Stimulated activated CD8-positive, alpha-beta memory T cell treated with anti-CD3 and anti-CD28 coated beads, Interleukin-4, amount 100 ng/mL, for 4 hours (primary cell): ENCODE results near the gene TMEM117.

Experiments
- DNase-seq, 2 donors: peaks; one replicate each; pipeline ENCODE4 v3.0.0-alpha.2; 2020; ENCODE audit warnings: low read depth in 2 of 2, low spot score in 1 of 2

TMEM117 gene

GRCh38 chr12:43883748-43884147 lies 47.9 kb downstream of the TMEM117 start:
- no peak for DNase-seq

GRCh38 chr12:43884683-43885410 lies 49.0 kb downstream of the TMEM117 start:
- DNase-seq, result no peak

- DNase-seq, result no peak
These were observed 51.5 kb downstream of the TMEM117 start for GRCh38 chr12:43887397-43887796.

GRCh38 chr12:43891856-43892574 lies 56.1 kb downstream of the TMEM117 start:
- DNase-seq, result no peak

GRCh38 chr12:43893670-43894069 lies 57.8 kb downstream of the TMEM117 start:
- DNase-seq, result no peak

- DNase-seq, result no peak
These were observed 59.8 kb downstream of the TMEM117 start for GRCh38 chr12:43895580-43896206.

- DNase-seq, result no peak
These were observed 60.6 kb downstream of the TMEM117 start for GRCh38 chr12:43896496-43896895.

GRCh38 chr12:43898474-43898873 lies 62.6 kb downstream of the TMEM117 start:
- no peak for DNase-seq

- no peak for DNase-seq
These were observed 63.7 kb downstream of the TMEM117 start for GRCh38 chr12:43899574-43899973.

GRCh38 chr12:43903686-43904085 lies 67.8 kb downstream of the TMEM117 start:
- no peak for DNase-seq

GRCh38 chr12:43912859-43913258 lies 77.0 kb downstream of the TMEM117 start:
- DNase-seq, result no peak

GRCh38 chr12:43914391-43914790 lies 78.5 kb downstream of the TMEM117 start:
- DNase-seq, result no peak

GRCh38 chr12:43914923-43915468 lies 79.1 kb downstream of the TMEM117 start:
- no peak for DNase-seq

- no peak for DNase-seq
These were observed 82.0 kb downstream of the TMEM117 start for GRCh38 chr12:43917896-43918295.

GRCh38 chr12:43921666-43922337 lies 85.9 kb downstream of the TMEM117 start:
- DNase-seq, result no peak

GRCh38 chr12:43930032-43930431 lies 94.2 kb downstream of the TMEM117 start:
- DNase-seq, result no peak

GRCh38 chr12:43931187-43931586 lies 95.3 kb downstream of the TMEM117 start:
- DNase-seq, result no peak

- no peak for DNase-seq
These were observed 99.7 kb downstream of the TMEM117 start for GRCh38 chr12:43935581-43935980.

GRCh38 chr12:43937947-43938346 lies 102.1 kb downstream of the TMEM117 start:
- DNase-seq, result no peak

GRCh38 chr12:43942379-43942778 lies 106.5 kb downstream of the TMEM117 start:
- DNase-seq, result no peak

GRCh38 chr12:43945983-43946382 lies 110.1 kb downstream of the TMEM117 start:
- no peak for DNase-seq
